GM12878 (cell line): Measurements from ENCODE around the gene TMEM170B. TPM values are rescaled to one million over a fixed set of nuclear protein-coding genes. Genes with fewer than 3 reads are reported as not detected.

Experiments used
- ATAC-seq: fragments of 200-7000 bp; cut with Tn5 transposase; 3 replicates; pipeline ENCODE4 v1.9.1; 2020; ENCODE audit warnings: mild to moderate bottlenecking, moderate library complexity
- BruUV-seq: library from RNA; stranded (reverse); fragments of 400-500 nt; replicated peaks from 2 replicates; lab custom pipeline; 2021; lab: Mats Ljungman, UMichigan
- CTCF ChIA-PET: fragments of 300-600 bp; sonication (Branson Sonifier 250); formaldehyde crosslinking; extraction: SDS; loops from one replicate; lab custom pipeline; 2021; ENCODE audit warnings: inconsistent platforms; lab: Yijun Ruan, JAX
- POLR2A ChIA-PET: fragments of 350-600 bp; formaldehyde crosslinking; extraction: SDS; loops from one replicate; lab custom pipeline; 2021; ENCODE audit warnings: inconsistent platforms; lab: Charles Lee
- RAD21 ChIA-PET: fragments of 300-600 bp; sonication (Branson Sonifier 250); formaldehyde crosslinking; loops from one replicate; lab custom pipeline; 2023; ENCODE audit warnings: antibody characterized with exemption; ENCODE audit not compliant: unreplicated experiment; lab: Charles Lee
- SMC1A ChIA-PET: fragments of 300-600 bp; sonication (Branson Sonifier 250); formaldehyde crosslinking; loops from one replicate; lab custom pipeline; 2023; ENCODE audit not compliant: unreplicated experiment, uncharacterized antibody; lab: Charles Lee
- DNase-seq: peaks from one replicate; pipeline ENCODE4 v3.0.0-alpha.2; 2011; ENCODE audit warnings: low read depth, low spot score
- FAIRE-seq: peaks from 3 replicates; lab custom pipeline; 2011; peaks lifted over from hg19 to GRCh38; lab: Jason Lieb, UNC
- H2AFZ ChIP-seq: 2 replicates; pipeline ENCODE4 v1.6.0; 2011; ENCODE audit warnings: low read depth, low read length, control low read depth; ENCODE audit not compliant: control insufficient read depth
- H3K27ac ChIP-seq: 2 replicates; pipeline ENCODE4 v1.5.1; 2011; ENCODE audit warnings: control low read depth; ENCODE audit not compliant: control insufficient read depth, insufficient read depth
- H3K27me3 ChIP-seq, 2 experiments: replicated peaks in 1 of 2; 2 replicates each; pipeline versions ENCODE4 v1.6.0 to v1.6.1; 2011; ENCODE audit warnings: low read length in 1 of 2; ENCODE audit not compliant: control insufficient read depth in 2 of 2, insufficient read depth in 2 of 2
- H3K36me3 ChIP-seq, 2 experiments: 2 replicates each; pipeline ENCODE4 v1.5.1; 2011; ENCODE audit warnings: low read length in 1 of 2; ENCODE audit not compliant: control insufficient read depth in 2 of 2, insufficient read depth in 2 of 2
- H3K4me1 ChIP-seq: 2 replicates; pipeline ENCODE4 v1.6.1; 2011; ENCODE audit warnings: mild to moderate bottlenecking, low read length, moderate library complexity, mixed read lengths; ENCODE audit not compliant: control insufficient read depth, insufficient read depth
- H3K4me2 ChIP-seq: 2 replicates; pipeline ENCODE4 v1.6.0; 2011; ENCODE audit warnings: control low read depth; ENCODE audit not compliant: control insufficient read depth, insufficient read depth
- H3K4me3 ChIP-seq: fragments of 200-600 bp; sonication (generic); 2 replicates; pipeline ENCODE4 v1.5.1; 2016
- H3K79me2 ChIP-seq: 2 replicates; pipeline ENCODE4 v1.6.0; 2011; ENCODE audit warnings: low read length; ENCODE audit not compliant: control insufficient read depth, insufficient read depth
- H3K9ac ChIP-seq: 2 replicates; pipeline ENCODE4 v1.8.0; 2011; ENCODE audit warnings: low read length, control low read depth, mixed read lengths; ENCODE audit not compliant: control insufficient read depth, insufficient read depth
- H3K9me3 ChIP-seq: replicated peaks from 3 replicates; pipeline ENCODE4 v1.5.1; 2011; ENCODE audit warnings: mild to moderate bottlenecking, low read length; ENCODE audit not compliant: control insufficient read depth, insufficient read depth
- H4K20me1 ChIP-seq: 2 replicates; pipeline ENCODE4 v1.6.0; 2011; ENCODE audit not compliant: control insufficient read depth, insufficient read depth
- CREM ChIP-seq: IDR thresholded peaks from 2 replicates; pipeline ENCODE4 v1.6.1; 2014; ENCODE audit warnings: antibody characterized with exemption, low read depth
- ESRRA ChIP-seq: IDR thresholded peaks from 2 replicates; pipeline ENCODE4 v1.6.1; 2012; ENCODE audit warnings: mild to moderate bottlenecking, low read length, improper control_type of control experiment
- NFIC ChIP-seq: IDR thresholded peaks from 2 replicates; pipeline ENCODE4 v1.6.1; 2012; ENCODE audit warnings: low read depth, mild to moderate bottlenecking, inconsistent platforms, low read length, moderate library complexity
- NR2F1 ChIP-seq: fragments of 450-650 bp; conservative IDR thresholded peaks from 2 replicates; pipeline ENCODE4 v1.6.1; 2017; ENCODE audit warnings: mild to moderate bottlenecking
- PML ChIP-seq: IDR thresholded peaks from 2 replicates; pipeline ENCODE4 v1.6.1; 2012; ENCODE audit warnings: low read length, inconsistent platforms
- RAD21 ChIP-seq: IDR thresholded peaks from 2 replicates; pipeline ENCODE4 v1.6.1; 2011; ENCODE audit warnings: mild to moderate bottlenecking, low read depth, low read length, moderate library complexity; ENCODE audit not compliant: insufficient read depth
- TBL1XR1 ChIP-seq: IDR thresholded peaks from 2 replicates; pipeline ENCODE4 v1.6.1; 2012; ENCODE audit warnings: low read depth, low read length, improper control_type of control experiment
- ZNF24 ChIP-seq: fragments of 450-650 bp; IDR thresholded peaks from 2 replicates; pipeline ENCODE4 v1.6.1; 2017; ENCODE audit warnings: antibody characterized with exemption, mild to moderate bottlenecking
- WGBS: methylation state at CpG from one replicate; pipeline ENCODE4 v1.1.6; 2016; ENCODE audit warnings: low lambda C conversion rate; ENCODE audit not compliant: insufficient replicate concordance, insufficient coverage; ENCODE audit errors: missing lambda C conversion rate; 5-methylcytosine and 5-hydroxymethylcytosine counted together
- in situ Hi-C: fragments of 300-500 bp; cut with MboI; formaldehyde crosslinking; loops from 9 replicates; pipeline ENCODE4 v1.14.3; 2018; ENCODE audit warnings: mixed read lengths
- intact Hi-C: fragments of 100-400 bp; cut with micrococcal nuclease; formaldehyde crosslinking; loops from one replicate; pipeline ENCODE4 v1.14.2; 2022; ENCODE audit not compliant: unreplicated experiment
- polyA plus RNA-seq, 11 experiments: library from polyadenylated mRNA; depleted of rRNA in 4 of 11; unstranded in 6 of 11; stranded (reverse) in 5 of 11; fragments of >200 nt; fragmentation: Nextera tagmentation in 4 of 11; fragmentation: Illumina TruSeq in 1 of 11; extraction: Ambion mirVana in 4 of 11; extraction: Trizol in 1 of 11; gene quantifications; 1 replicate in 1 of 11; 2 replicates in 10 of 11; pipeline versions ENCODE4 v1.2.1 to v1.2.3, GENCODE V29; 2011 to 2016; ENCODE audit warnings: inconsistent platforms in 2 of 11, missing spikeins in 2 of 11, low read depth in 1 of 11
- total RNA-seq, 4 experiments: library from RNA; depleted of rRNA in 3 of 4; stranded (reverse); fragments of >200 nt in 3 of 4; fragmentation: Illumina TruSeq in 1 of 4; extraction: Trizol in 1 of 4; gene quantifications; 2 replicates each; pipeline versions ENCODE4 v1.2.1 to v1.2.3, GENCODE V29; 2013 to 2021
- TF ChIP-seq, protein P1 (sequence below): IDR thresholded peaks from 2 replicates; pipeline ENCODE4 v1.6.1; 2012; ENCODE audit warnings: low read length, inconsistent platforms
- TF ChIP-seq, protein P2 (sequence below): fragments of 450-650 bp; formaldehyde crosslinking; IDR thresholded peaks from 2 replicates; pipeline ENCODE4 v1.5.0; 2022; ENCODE audit warnings: mild to moderate bottlenecking, missing genetic modification characterization
- TF ChIP-seq, protein P3 (sequence below): fragments of 450-650 bp; formaldehyde crosslinking; IDR thresholded peaks from 2 replicates; pipeline ENCODE4 v1.4.0; 2022; ENCODE audit warnings: mild to moderate bottlenecking, moderate library complexity

The TMEM170B gene
- total and polyA plus RNA-seq, 10 of the 15 experiments (the other 5 are each of a cell fraction or from before 2014, with no cell fraction given): 0.38 to 10.3 (median 4.2) TPM

DNA sequence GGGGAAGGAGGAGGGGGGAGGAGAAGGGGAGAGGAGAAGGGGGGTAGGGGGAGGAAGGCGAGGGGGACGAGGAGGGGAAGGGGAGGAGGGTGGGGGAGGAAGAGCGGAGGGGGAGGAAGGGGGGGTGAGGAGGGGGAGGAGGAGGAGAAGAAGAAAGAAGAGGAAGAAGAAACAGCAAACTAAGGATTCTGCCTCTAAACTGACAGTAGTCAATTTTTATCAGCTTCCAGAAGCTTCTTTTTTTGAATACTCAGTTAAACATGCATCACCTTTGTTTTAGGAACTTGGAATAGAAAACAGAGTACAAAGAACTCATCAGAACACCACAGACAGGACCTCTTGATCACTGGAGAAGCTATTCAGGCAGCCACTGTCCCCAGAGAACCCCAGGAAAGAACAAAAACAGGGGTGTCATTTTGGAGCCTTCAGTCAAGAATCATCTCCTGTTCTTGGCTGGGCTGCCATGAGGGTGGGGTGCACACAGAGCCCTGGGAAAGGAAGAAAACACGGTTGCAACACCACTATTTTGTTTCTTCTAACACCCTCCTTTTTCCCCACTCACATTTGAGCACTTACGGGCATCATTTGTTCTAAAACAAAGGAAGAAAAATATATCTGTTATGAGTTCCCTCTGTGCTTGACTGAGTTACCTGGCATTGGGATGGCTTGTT, 67.4 kb downstream of the TMEM170B start:
- no peak overlapping the region for H3K27ac ChIP-seq
- ATAC-seq (no peak), DNase-seq (no peak), FAIRE-seq (no peak)
- no peak overlapping the region for H3K4me2 ChIP-seq
- 33% methylated on average over 2 of the region's 5 CpGs for WGBS
- no peaks in the 10 kb centered on the region for H3K36me3 ChIP-seq
- RAD21 ChIA-PET: interaction anchor here (1.2 kb wide), 1 partner anchor 160 kb away, joined by 4 read pairs; no protein-coding TSS in a partner anchor
- no peaks in the 10 kb centered on the region for H4K20me1 ChIP-seq
- POLR2A ChIA-PET: no interaction called here
- no peak overlapping the region for H2AFZ ChIP-seq
- TF ChIP-seq CREM (no peak), ZNF24 (no peak), PML (no peak), ESRRA (no peak), NFIC (no peak), NR2F1 (no peak), RAD21 (no peak), TBL1XR1 (no peak)
- TF ChIP-seq, protein P1, sequence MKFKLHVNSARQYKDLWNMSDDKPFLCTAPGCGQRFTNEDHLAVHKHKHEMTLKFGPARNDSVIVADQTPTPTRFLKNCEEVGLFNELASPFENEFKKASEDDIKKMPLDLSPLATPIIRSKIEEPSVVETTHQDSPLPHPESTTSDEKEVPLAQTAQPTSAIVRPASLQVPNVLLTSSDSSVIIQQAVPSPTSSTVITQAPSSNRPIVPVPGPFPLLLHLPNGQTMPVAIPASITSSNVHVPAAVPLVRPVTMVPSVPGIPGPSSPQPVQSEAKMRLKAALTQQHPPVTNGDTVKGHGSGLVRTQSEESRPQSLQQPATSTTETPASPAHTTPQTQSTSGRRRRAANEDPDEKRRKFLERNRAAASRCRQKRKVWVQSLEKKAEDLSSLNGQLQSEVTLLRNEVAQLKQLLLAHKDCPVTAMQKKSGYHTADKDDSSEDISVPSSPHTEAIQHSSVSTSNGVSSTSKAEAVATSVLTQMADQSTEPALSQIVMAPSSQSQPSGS: no peak
- TF ChIP-seq, protein P2, sequence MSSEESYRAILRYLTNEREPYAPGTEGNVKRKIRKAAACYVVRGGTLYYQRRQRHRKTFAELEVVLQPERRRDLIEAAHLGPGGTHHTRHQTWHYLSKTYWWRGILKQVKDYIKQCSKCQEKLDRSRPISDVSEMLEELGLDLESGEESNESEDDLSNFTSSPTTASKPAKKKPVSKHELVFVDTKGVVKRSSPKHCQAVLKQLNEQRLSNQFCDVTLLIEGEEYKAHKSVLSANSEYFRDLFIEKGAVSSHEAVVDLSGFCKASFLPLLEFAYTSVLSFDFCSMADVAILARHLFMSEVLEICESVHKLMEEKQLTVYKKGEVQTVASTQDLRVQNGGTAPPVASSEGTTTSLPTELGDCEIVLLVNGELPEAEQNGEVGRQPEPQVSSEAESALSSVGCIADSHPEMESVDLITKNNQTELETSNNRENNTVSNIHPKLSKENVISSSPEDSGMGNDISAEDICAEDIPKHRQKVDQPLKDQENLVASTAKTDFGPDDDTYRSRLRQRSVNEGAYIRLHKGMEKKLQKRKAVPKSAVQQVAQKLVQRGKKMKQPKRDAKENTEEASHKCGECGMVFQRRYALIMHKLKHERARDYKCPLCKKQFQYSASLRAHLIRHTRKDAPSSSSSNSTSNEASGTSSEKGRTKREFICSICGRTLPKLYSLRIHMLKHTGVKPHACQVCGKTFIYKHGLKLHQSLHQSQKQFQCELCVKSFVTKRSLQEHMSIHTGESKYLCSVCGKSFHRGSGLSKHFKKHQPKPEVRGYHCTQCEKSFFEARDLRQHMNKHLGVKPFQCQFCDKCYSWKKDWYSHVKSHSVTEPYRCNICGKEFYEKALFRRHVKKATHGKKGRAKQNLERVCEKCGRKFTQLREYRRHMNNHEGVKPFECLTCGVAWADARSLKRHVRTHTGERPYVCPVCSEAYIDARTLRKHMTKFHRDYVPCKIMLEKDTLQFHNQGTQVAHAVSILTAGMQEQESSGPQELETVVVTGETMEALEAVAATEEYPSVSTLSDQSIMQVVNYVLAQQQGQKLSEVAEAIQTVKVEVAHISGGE (CRISPR knock-in tag): no peak
- TF ChIP-seq, protein P3, sequence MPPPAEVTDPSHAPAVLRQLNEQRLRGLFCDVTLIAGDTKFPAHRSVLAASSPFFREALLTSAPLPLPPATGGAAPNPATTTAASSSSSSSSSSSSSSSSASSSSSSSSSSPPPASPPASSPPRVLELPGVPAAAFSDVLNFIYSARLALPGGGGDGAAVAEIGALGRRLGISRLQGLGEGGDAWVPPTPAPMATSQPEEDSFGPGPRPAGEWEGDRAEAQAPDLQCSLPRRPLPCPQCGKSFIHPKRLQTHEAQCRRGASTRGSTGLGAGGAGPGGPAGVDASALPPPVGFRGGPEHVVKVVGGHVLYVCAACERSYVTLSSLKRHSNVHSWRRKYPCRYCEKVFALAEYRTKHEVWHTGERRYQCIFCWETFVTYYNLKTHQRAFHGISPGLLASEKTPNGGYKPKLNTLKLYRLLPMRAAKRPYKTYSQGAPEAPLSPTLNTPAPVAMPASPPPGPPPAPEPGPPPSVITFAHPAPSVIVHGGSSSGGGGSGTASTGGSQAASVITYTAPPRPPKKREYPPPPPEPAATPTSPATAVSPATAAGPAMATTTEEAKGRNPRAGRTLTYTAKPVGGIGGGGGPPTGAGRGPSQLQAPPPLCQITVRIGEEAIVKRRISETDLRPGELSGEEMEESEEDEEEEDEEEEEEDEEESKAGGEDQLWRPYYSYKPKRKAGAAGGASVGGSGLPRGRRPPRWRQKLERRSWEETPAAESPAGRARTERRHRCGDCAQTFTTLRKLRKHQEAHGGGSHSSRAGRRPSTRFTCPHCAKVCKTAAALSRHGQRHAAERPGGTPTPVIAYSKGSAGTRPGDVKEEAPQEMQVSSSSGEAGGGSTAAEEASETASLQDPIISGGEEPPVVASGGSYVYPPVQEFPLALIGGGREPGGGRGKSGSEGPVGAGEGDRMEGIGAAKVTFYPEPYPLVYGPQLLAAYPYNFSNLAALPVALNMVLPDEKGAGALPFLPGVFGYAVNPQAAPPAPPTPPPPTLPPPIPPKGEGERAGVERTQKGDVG: no peak
- TF ChIP-seq, all 136 proteins: peak for 0
- Histone ChIP-seq H3K4me1 (no peaks in the 10 kb centered on the region), H3K9ac (no peak overlapping the region), H3K27me3 (peaks cover 0 to 3% of the 10 kb centered on the region in 2 experiments; a peak in 2 of 4 replicates), H3K9me3 (no peaks in the 10 kb centered on the region), H3K4me3 (no peak overlapping the region), H3K79me2 (no peaks in the 10 kb centered on the region)
- SMC1A ChIA-PET: interaction anchor here (1.2 to 1.4 kb wide), 2 partner anchors 19 to 23 kb away, joined by 3 to 4 read pairs; no protein-coding TSS in a partner anchor
- in situ Hi-C loops: no loop called here
- no TSS peak for BruUV-seq
- CTCF ChIA-PET: interaction anchor here (0.9 kb wide), 1 partner anchor 12 kb away, joined by 3 read pairs; no protein-coding TSS in a partner anchor
- intact Hi-C loops: no loop called here
